Endothelial cell of umbilical vein (primary cell): ENCODE data around the gene RELL1.

ENCODE experiments used
- EZH2 ChIP-seq: IDR thresholded peaks from 2 replicates; pipeline ENCODE4 v1.6.1; 2012; ENCODE audit warnings: borderline replicate concordance, low read depth, mild to moderate bottlenecking, moderate library complexity, low read length, inconsistent platforms; ENCODE audit not compliant: severe bottlenecking
- TF ChIP-seq, protein P1 (sequence below), 2 donors: IDR thresholded peaks; 1 replicate in 1 of 2; 2 replicates in 1 of 2; pipeline ENCODE4 v1.5.1; 2011; ENCODE audit warnings: low read length in 2 of 2, mild to moderate bottlenecking in 2 of 2, moderate library complexity in 2 of 2, control low read depth in 1 of 2, inconsistent platforms in 1 of 2, low read depth in 1 of 2; ENCODE audit not compliant: insufficient read depth in 1 of 2; ENCODE audit errors: extremely low read depth in 1 of 2

DNA sequence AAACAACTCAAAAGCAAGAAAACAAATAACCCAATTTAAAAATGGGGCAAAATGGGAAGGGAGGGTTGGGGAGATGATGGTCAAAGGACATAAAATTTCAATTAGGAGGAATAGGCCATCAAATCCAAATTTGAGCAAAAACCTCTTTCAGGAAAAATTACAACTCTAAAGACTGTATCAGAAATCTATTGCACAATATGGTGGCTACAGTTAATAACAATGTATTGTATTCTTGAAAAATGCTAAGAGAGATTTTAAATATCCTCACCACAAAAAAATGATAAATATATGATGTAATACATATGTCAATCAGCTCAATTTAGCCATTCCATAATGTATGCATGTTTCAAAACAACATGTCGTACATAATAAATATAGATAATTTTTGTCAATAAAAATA is 60.7 kb downstream of the RELL1 start:
- TF ChIP-seq EZH2 = no peak
- TF ChIP-seq, protein P1, sequence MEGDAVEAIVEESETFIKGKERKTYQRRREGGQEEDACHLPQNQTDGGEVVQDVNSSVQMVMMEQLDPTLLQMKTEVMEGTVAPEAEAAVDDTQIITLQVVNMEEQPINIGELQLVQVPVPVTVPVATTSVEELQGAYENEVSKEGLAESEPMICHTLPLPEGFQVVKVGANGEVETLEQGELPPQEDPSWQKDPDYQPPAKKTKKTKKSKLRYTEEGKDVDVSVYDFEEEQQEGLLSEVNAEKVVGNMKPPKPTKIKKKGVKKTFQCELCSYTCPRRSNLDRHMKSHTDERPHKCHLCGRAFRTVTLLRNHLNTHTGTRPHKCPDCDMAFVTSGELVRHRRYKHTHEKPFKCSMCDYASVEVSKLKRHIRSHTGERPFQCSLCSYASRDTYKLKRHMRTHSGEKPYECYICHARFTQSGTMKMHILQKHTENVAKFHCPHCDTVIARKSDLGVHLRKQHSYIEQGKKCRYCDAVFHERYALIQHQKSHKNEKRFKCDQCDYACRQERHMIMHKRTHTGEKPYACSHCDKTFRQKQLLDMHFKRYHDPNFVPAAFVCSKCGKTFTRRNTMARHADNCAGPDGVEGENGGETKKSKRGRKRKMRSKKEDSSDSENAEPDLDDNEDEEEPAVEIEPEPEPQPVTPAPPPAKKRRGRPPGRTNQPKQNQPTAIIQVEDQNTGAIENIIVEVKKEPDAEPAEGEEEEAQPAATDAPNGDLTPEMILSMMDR (IDR thresholded peaks at IDR 0.05; ENCODE audit: extremely low read depth in 1 of 2, insufficient read depth in 1 of 2, low read depth in 1 of 2, low read length in 2 of 2) = no peak
